Gastrocnemius medialis (tissue), 4 donors: ENCODE results near the gene SLC25A21. TPM values are rescaled to one million over a fixed set of nuclear protein-coding genes. Genes with fewer than 3 reads are reported as not detected.

ENCODE experiments used
- ATAC-seq, 2 donors: fragments of 150-250 bp; one replicate each; pipeline ENCODE4 v1.9.1; 2016
- DNase-seq, 2 donors: peaks; one replicate each; pipeline ENCODE4 v3.0.0-alpha.2; 2019
- H3K27ac ChIP-seq, 4 donors: fragments of 200-600 bp; sonication (generic); 1 replicate in 1 of 4; 2 replicates in 3 of 4; pipeline ENCODE4 v1.5.1; 2016 to 2018; ENCODE audit warnings: mild to moderate bottlenecking in 2 of 4, moderate library complexity in 1 of 4
- H3K27me3 ChIP-seq, 3 donors: fragments of 200-600 bp; sonication (generic) in 2 of 3; 1 replicate in 1 of 3; 2 replicates in 2 of 3; pipeline versions ENCODE4 v1.5.1 to v1.6.0; 2016 to 2019; ENCODE audit warnings: mild to moderate bottlenecking in 1 of 3, moderate library complexity in 1 of 3
- H3K36me3 ChIP-seq, 2 donors: fragments of 200-600 bp; sonication (generic) in 1 of 2; one replicate each; pipeline ENCODE4 v1.5.1; 2017 to 2018
- H3K4me1 ChIP-seq, 2 donors: fragments of 200-600 bp; sonication (generic) in 1 of 2; one replicate each; pipeline ENCODE4 v1.5.1; 2016 to 2017; ENCODE audit warnings: mild to moderate bottlenecking in 2 of 2
- H3K4me3 ChIP-seq, 4 donors: fragments of 200-600 bp; sonication (generic) in 3 of 4; 1 replicate in 1 of 4; 2 replicates in 3 of 4; pipeline ENCODE4 v1.5.1; 2016 to 2019; ENCODE audit warnings: mild to moderate bottlenecking in 2 of 4
- H3K9me3 ChIP-seq, 3 donors: fragments of 200-600 bp; sonication (generic) in 2 of 3; 1 replicate in 1 of 3; 2 replicates in 2 of 3; pipeline ENCODE4 v1.5.1; 2016 to 2019
- CTCF ChIP-seq, 5 experiments: fragments of 450-650 bp in 3 of 5; fragments of 200-600 bp in 2 of 5; sonication (generic) in 2 of 5; IDR thresholded peaks in 4 of 5; conservative IDR thresholded peaks in 1 of 5; 1 replicate in 4 of 5; 2 replicates in 1 of 5; pipeline ENCODE4 v1.5.1; 2016 to 2019; ENCODE audit warnings: antibody characterized with exemption in 5 of 5, mild to moderate bottlenecking in 3 of 5, moderate library complexity in 3 of 5
- POLR2A ChIP-seq, 2 donors: fragments of 450-650 bp; IDR thresholded peaks; one replicate each; pipeline ENCODE4 v1.6.1; 2017; ENCODE audit warnings: antibody characterized with exemption in 2 of 2, mild to moderate bottlenecking in 2 of 2, moderate library complexity in 2 of 2
- in situ Hi-C, 4 donors: fragments of 200-750 bp; cut with MboI; loops; one replicate each; pipeline versions ENCODE4 v1.15.0 to v1.8.0; 2017; ENCODE audit warnings: low sequenced_read_pairs in 4 of 4
- intact Hi-C: fragments of 100-400 bp; cut with DNase I; formaldehyde crosslinking; loops from one replicate; pipeline ENCODE4 v1.15.1; 2023; ENCODE audit warnings: low total_unique reads
- total RNA-seq, 4 donors: library from RNA; depleted of rRNA; stranded (reverse); fragments of >200 nt; gene quantifications; one replicate each; pipeline versions ENCODE4 v1.1.0 to v1.2.3, GENCODE V29; 2016

SLC25A21 gene
- total RNA-seq, 4 donors from 2014 or later, result 1.9 TPM; not detected in 3

- no peaks in the 10 kb centered on the region for H3K9me3 ChIP-seq
- in situ Hi-C loops, result no loop called here
- H3K27me3 ChIP-seq, result no peaks in the 10 kb centered on the region
- no peaks in the 10 kb centered on the region for H3K36me3 ChIP-seq
- ATAC-seq, result no peak
- no peak overlapping the region for H3K27ac ChIP-seq
- DNase-seq, result no peak
- peaks cover 8 to 10% of the 10 kb centered on the region in 2 donors for H3K4me1 ChIP-seq
- TF ChIP-seq CTCF (IDR thresholded peaks at IDR 0.05 in 4 of 5, conservative IDR thresholded peaks at IDR 0.05 in 1 of 5), result no peak
- no peak for TF ChIP-seq POLR2A (IDR thresholded peaks at IDR 0.05)
- no peak overlapping the region for H3K4me3 ChIP-seq
- intact Hi-C loops, result no loop called here
Observed at GRCh38 chr14:37201724-37202123, 29.3 kb upstream of the SLC25A21 start.

- ATAC-seq, result no peak
- Histone ChIP-seq H3K4me3 (peak overlapping the region in 1 of 4 donors; percentile 75), H3K36me3 (no peaks in the 10 kb centered on the region), H3K27ac (peak overlapping the region in 3 of 4 donors; percentile 84 to 89 (median 87)), H3K9me3 (no peaks in the 10 kb centered on the region), H3K4me1 (peaks cover 8 to 10% of the 10 kb centered on the region in 2 donors), H3K27me3 (no peaks in the 10 kb centered on the region)
- TF ChIP-seq POLR2A (IDR thresholded peaks at IDR 0.05) (no peak), CTCF (IDR thresholded peaks at IDR 0.05 in 4 of 5, conservative IDR thresholded peaks at IDR 0.05 in 1 of 5) (no peak)
- DNase-seq, result no peak
- intact Hi-C loops (loop anchor here (5.0 kb wide), 2 partner anchors 33 to 1973 kb away; partner anchors contain the start of gene TRAPPC6B), in situ Hi-C loops (no loop called here)
Observed at GRCh38 chr14:37198907-37199306, 26.5 kb upstream of the SLC25A21 start.

- H3K27ac ChIP-seq, result peak overlapping the region; percentile 84 to 93 (median 88)
- H3K4me3 ChIP-seq, result peak overlapping the region; percentile 70 to 89 (median 73)
- H3K9me3 ChIP-seq, result no peaks in the 10 kb centered on the region
- ATAC-seq (peak in 1 of 2 donors; percentile 15), DNase-seq (no peak)
- in situ Hi-C loops, result no loop called here
- no peaks in the 10 kb centered on the region for H3K27me3 ChIP-seq
- H3K36me3 ChIP-seq, result no peaks in the 10 kb centered on the region
- intact Hi-C loops, result loop anchor here (5.0 kb wide), 2 partner anchors 34 to 1974 kb away; partner anchors contain the start of gene TRAPPC6B
- TF ChIP-seq CTCF (IDR thresholded peaks at IDR 0.05 in 4 of 5, conservative IDR thresholded peaks at IDR 0.05 in 1 of 5), result no peak
- no peak for TF ChIP-seq POLR2A (IDR thresholded peaks at IDR 0.05)
- peaks cover 8 to 10% of the 10 kb centered on the region in 2 donors for H3K4me1 ChIP-seq
Observed at GRCh38 chr14:37198273-37198598, 25.8 kb upstream of the SLC25A21 start.

GRCh38 chr14:37197421-37198272 is 25.2 kb upstream of the SLC25A21 start, which contains the start of gene MIPOL1:
TSS of gene MIPOL1 (plus strand) at chr14:37197937. CDS start at chr14:37247889, 49,952 bp downstream.
- Histone ChIP-seq H3K4me3 (peak within 1 kb of the TSS; percentile 70 to 89 (median 73)), H3K9me3 (no peaks in the 10 kb centered on the region), H3K27me3 (no peaks in the 10 kb centered on the region), H3K4me1 (peaks cover 8 to 10% of the 10 kb centered on the region in 2 donors), H3K36me3 (no peaks in the 10 kb centered on the region), H3K27ac (peak within 1 kb of the TSS; percentile 84 to 93 (median 88))
- peak; percentile 59 to 81 for DNase-seq
- in situ Hi-C loops (no loop called here), intact Hi-C loops (loop anchor here (1.0 to 5.0 kb wide), 3 partner anchors 25 to 1975 kb away; partner anchors contain the start of genes SLC25A21 and TRAPPC6B)
- peak; percentile 93 for ATAC-seq
- TF ChIP-seq POLR2A (IDR thresholded peaks at IDR 0.05) (peak; percentile 39 to 42), CTCF (IDR thresholded peaks at IDR 0.05 in 4 of 5, conservative IDR thresholded peaks at IDR 0.05 in 1 of 5) (peak in 4 of 5 experiments; percentile 9 to 44 (median 22))
